Stimulated activated CD8-positive, alpha-beta memory T cell treated with anti-CD3 and anti-CD28 coated beads, Interleukin-12 subunit alpha, Interleukin-12 subunit beta, amount 100 ng/mL, for 4 hours (primary cell): ENCODE results near the gene MYBPH.

ENCODE experiments used
- DNase-seq: peaks from one replicate; pipeline ENCODE4 v3.0.0-alpha.2; 2020; ENCODE audit warnings: low read depth

Gene MYBPH

DNA sequence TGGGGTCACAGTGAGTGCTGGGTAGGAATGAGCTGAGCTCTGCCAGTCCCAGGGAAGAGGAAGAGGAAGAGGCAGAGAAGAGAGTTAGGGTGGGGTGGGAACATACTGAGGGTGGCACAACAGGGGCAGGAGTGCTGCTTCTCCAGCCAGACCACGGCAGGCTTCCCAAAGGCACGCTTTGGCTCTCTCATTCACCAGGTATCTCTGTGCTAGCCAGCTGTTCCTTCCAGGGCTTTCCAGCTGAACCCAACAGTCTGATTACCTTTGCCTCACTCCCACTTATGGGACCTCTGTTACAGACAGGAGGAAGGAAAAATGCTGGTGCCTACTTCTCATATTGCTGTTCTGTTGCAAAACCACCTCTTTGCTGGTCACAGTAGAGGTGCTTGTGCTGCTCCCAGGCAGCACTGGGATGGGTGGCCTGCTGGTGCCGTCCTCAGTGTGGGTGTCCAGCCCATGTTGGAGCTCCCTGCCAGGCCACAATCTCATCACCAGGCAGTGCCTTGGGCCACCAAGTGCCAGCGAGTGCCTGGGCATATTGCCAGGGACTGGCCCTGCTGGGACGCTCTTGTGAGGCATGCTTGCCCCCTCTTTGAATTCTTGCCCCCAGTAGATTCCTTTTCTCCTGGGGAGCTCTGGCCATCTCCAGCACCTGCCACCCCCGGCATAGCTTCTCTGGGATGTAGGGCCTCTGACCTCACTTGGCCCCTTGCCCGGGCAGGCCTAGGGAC is 46.0 kb downstream of the MYBPH start:
- DNase-seq, result no peak

- no peak for DNase-seq
These were observed 46.7 kb downstream of the MYBPH start for GRCh38 chr1:203128716-203129500.

DNA sequence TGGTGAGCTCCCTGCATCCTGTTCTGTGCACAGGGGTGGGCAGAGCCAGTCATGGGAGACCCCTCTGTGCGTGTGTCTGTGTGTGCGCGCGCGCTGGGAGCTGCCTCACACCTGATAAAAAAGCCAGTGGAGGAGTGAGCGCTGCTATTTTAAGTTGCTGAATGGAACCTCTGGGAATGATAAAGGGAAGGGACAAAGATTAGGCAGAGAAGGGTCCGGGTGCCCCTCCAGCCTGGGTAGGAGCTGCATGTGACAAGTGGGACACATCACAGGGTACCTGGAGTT is 47.3 kb downstream of the MYBPH start:
- DNase-seq, result no peak

GRCh38 chr1:203127666-203128430 is 47.8 kb downstream of the MYBPH start, which contains the start of gene ADORA1:
Gene ADORA1, plus strand, starts transcription at chr1:203127726. Its CDS starts 1,116 bp downstream, at chr1:203128842.
- no peak for DNase-seq

DNA sequence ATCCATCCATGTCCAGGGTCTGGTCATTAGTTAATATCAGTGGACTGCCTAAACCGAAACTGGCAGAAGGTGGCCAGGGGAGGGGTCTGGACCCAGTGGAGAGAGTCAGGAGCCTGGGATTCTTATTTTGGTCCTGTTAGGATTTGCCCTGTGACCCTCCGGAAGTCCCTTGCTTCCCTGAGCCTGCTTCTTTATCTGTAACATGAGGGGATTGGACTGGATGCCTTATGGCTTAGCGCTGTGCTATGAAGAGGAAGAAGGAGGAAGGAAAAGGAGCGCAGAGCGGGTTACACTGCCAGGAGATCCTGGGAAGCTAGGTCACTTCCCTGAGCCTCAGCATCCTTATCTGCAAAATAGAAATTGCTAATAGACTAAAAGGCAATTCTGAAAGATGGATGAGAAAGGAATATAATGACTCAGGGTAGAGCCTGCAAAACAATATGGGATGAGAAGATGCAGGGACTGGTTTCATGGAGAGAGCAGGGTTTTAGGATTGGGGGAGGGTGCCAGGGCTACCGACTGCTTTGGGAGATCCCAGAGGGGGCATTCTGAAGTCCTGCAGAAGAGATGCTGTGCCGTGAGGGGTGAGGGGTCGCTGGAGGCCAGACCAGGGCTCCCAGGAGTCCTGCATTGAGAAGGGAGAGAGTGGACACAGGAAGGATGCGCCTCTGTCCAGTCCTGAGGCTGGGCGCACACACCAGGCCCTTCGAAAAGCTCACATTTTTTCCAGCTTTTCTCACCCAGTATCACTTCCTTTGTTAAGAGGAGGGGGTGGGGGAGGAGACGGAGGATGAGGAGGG is 48.6 kb downstream of the MYBPH start:
- no peak for DNase-seq

DNA sequence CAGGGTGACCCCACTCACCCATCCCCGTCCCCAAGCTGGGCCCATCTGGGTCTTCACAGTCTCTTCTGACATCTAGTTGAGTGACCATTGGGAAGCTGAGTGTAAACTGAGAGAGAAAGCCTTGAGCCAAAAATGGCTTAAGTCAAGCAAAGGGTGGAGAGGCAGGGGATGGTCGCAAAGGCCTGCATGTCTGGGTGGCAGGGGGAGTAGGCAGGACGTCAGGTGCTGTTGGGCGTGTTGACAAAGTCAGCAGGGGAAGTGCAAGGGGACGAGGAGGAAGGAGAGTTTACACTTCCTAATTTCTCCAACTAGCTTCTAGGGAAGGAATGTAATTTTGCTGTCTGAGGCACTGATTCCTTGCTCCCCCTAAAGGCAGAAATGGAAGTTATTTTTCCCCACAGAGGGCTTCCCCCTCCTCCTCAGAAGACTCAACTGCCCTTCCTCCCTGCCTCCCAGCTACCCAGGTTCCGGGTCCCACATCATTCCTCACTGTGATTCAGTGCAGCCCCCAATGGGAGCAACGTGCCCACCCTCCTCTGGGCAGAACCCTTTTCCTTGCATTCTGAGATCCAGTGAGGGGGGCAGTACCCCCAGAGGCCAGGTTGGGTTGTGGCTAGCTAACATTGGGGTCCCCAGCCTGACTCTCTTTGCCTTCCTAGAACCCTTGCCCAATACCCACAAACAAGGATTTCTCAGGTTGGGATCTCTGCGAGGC is 49.3 kb downstream of the MYBPH start:
- DNase-seq, result no peak

DNA sequence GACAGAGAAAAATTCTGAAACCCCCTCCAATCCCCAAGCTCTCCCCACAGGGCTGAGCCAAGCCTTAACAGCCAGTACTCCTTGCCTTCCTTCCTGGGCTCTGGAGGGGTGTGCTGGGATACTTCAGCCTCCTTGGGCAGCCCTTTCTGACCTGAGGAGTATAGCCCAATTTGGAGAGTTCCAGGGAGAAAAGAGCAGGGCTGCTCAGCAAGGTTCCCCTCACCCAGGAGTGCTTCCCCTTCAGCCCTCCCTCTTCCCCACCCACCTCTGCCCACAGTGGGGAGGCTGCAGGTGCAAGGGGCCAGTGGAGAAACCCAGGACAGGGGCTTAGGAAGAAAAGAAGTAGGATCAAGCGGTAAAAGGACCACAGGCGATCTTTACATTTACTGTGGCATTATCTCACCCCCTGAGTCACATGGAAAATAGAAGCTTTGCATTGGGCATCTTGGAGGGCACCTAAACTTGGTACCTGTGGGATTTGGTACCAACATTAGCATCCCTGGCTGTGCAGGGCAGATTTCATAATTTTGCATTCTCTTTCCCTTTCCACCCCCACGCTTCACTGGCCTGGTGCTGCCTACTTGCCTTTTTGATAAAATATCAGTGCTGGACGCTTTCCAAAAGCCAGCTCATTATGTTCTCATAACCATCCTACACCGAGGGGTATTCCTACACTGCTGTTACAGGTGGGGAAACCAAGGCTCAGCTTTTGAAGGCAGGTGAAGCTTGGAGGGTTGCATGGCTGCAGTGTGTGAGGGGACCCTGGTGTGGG is 50.9 kb downstream of the MYBPH start:
- no peak for DNase-seq

DNA sequence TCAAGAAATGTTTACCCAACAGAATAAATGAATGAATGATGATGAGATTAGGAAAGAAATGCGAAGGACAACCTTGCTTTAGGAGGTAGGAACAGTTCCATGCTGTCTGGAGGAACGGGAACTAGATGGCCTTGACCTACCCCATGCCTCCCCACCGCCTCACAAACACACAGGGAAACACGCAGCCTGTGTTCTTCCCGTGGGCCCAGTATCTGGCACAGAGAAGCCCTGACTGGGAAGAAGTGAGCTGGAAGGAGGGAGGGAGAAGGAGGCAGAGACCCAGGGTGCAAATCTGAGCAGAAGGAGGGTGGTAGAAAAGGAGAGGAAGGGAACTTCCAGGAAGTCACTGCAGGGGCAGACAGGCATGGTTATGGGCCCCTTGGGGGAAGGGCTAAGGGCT is 51.6 kb downstream of the MYBPH start:
- DNase-seq, result no peak

GRCh38 chr1:203122159-203122558 is 53.5 kb downstream of the MYBPH start:
- no peak for DNase-seq

GRCh38 chr1:203121186-203122015 is 54.2 kb downstream of the MYBPH start:
- no peak for DNase-seq

- no peak for DNase-seq
These were observed 55.1 kb downstream of the MYBPH start for GRCh38 chr1:203120325-203121153.
